Pericardium fibroblast (primary cell): Measurements from ENCODE around the gene CPHXL. TPM values are rescaled to one million over a fixed set of nuclear protein-coding genes. Genes with fewer than 3 reads are reported as not detected.

Source experiments
- total RNA-seq: library from RNA; depleted of rRNA; stranded (reverse); fragments of >200 nt; gene quantifications from 2 replicates; pipeline ENCODE4 v1.2.3, GENCODE V29; 2015

The CPHXL gene
- total RNA-seq: not detected in 2 replicates

DNA sequence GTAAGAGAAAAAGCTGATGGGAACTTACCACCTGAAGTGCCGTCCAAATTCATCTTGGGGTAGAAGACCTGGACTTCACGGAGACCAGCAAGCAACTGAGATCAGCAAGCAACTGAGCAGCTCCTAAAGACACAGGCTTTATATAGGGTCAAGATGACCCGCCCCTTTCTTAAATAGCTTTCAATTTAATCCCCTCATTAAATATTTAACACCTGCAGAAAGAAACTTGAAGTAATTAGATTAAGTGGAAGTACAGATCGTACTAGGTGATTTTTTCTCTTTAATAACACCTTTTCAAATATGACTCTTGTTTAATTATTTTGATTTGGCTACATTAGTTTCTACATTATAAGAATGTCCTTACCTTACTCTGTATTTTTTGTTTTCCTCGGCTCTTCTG, at the start of gene CPHXL:
Gene CPHXL, minus strand, starts transcription at position 101 of the 400 bp plus-strand sequence. Its CDS starts 48 bp downstream, at position 53.

DNA sequence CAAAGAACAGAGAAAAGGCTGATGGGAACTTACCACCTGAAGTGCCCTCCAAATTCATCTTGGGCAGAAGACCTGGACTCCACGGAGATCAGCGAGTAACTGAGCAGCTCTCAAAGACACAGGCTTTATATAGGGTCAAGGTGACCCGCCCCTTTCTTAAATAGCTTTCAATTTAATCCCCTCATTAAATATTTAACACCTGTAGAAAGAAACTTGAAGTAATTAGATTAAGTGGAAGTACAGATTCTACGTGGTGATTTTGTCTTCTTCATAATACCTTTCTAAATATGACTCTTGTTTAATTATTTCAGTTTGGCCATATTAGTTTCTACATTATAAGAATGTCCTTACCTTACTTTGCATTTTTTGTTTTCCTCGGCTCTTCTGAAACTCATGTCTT, 24.9 kb downstream of the CPHXL start, which contains the start of gene DUXB:
Gene DUXB, minus strand, starts transcription at position 101 of the 400 bp plus-strand sequence. Its CDS starts 43 bp downstream, at position 58.

DNA sequence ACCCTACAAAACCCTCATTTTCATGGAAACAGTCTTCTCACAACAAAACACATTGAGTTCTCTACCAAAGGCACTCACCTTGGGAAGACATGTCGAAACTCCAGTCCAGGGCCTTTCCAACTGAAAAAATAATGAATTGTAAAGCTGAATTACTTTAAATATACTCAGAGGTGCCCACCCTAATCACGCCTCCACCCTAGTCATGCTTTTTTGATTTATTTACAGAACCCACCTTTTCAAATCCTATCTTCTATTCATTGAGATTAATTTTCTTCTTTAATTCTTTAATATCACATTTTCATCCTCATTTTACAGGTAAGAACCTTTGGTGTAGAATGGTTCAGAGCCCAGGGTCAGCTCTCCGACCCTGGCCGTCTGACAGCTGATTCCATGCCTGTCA, 49.4 kb downstream of the CPHXL start, which contains the start of gene CPHXL2:
Gene CPHXL2, minus strand, starts transcription at position 101 of the 400 bp plus-strand sequence. Its CDS starts 10 bp downstream, at position 91.

Other genes starting within 250 kb of the CPHXL start
- gene CHST6, start 231.0 kb downstream of the CPHXL start, total RNA-seq: 0.43 and 0.70 TPM in 2 replicates
- not detected in 2 replicates for gene CHST5, start 190.4 kb downstream of the CPHXL start, total RNA-seq
- gene TMEM231, start 170.2 kb downstream of the CPHXL start, total RNA-seq: 7.9 and 11.7 TPM in 2 replicates
- 54.9 and 66.9 TPM in 2 replicates for gene GABARAPL2, start 160.1 kb downstream of the CPHXL start, total RNA-seq
- 22.2 and 24.4 TPM in 2 replicates for gene ADAT1, start 103.2 kb downstream of the CPHXL start, total RNA-seq
- 130 and 146 TPM in 2 replicates for gene KARS1, start 78.8 kb downstream of the CPHXL start, total RNA-seq
- gene TERF2IP, start 78.7 kb downstream of the CPHXL start, total RNA-seq: 36.7 and 51.1 TPM in 2 replicates
- not detected in 2 replicates for gene CPHXL2, start 49.5 kb downstream of the CPHXL start, total RNA-seq
- gene DUXB, start 25.0 kb downstream of the CPHXL start, total RNA-seq: not detected in 2 replicates